ENCODE measurements around the gene SPSB1. TPM values are rescaled to one million over a fixed set of nuclear protein-coding genes. Genes with fewer than 3 reads are reported as not detected.

SPSB1 gene
- polyA plus RNA-seq, 4 donors = 24.1 to 69.1 (median 32.6) TPM

- Histone ChIP-seq H3K4me1 (ENCODE audit: control insufficient read depth in 3 of 3, insufficient read depth in 2 of 3, low read depth in 1 of 3, low read length in 2 of 3) (peaks cover 0 to 8% (median 0%) of the 10 kb centered on the region in 3 donors), H3K27me3 (ENCODE audit: control insufficient read depth in 3 of 3, insufficient read depth in 3 of 3, low read length in 3 of 3) (no peaks in the 10 kb centered on the region), H3K36me3 (ENCODE audit: control insufficient read depth in 3 of 3, insufficient read depth in 2 of 3, low read depth in 1 of 3, low read length in 3 of 3) (peaks cover 0 to 75% (median 10%) of the 10 kb centered on the region in 3 donors), H3K4me3 (ENCODE audit: low read depth in 1 of 3, low read length in 3 of 3) (no peak overlapping the region), H3K9me3 (ENCODE audit: control insufficient read depth in 2 of 2, insufficient read depth in 1 of 2, low read depth in 1 of 2, low read length in 1 of 2) (no peaks in the 10 kb centered on the region), H3K27ac (ENCODE audit: low read depth in 1 of 3, low read length in 2 of 3) (no peak overlapping the region)
- FAIRE-seq = no peak
- WGBS, 3 donors = 88 to 93% (median 93%) methylated on average over 24 to 26 of the region's 26 CpGs
- DNase-seq = no peak
Measured at GRCh38 chr1:9263276-9263855, 29.3 kb upstream of the SPSB1 start.

GRCh38 chr1:9263984-9264872 is 28.5 kb upstream of the SPSB1 start:
- H3K27me3 ChIP-seq (ENCODE audit: control insufficient read depth in 3 of 3, insufficient read depth in 3 of 3, low read length in 3 of 3) = no peaks in the 10 kb centered on the region
- no peaks in the 10 kb centered on the region for H3K9me3 ChIP-seq (ENCODE audit: control insufficient read depth in 2 of 2, insufficient read depth in 1 of 2, low read depth in 1 of 2, low read length in 1 of 2)
- no peak overlapping the region for H3K4me3 ChIP-seq (ENCODE audit: low read depth in 1 of 3, low read length in 3 of 3)
- H3K36me3 ChIP-seq (ENCODE audit: control insufficient read depth in 3 of 3, insufficient read depth in 2 of 3, low read depth in 1 of 3, low read length in 3 of 3) = peaks cover 0 to 84% (median 10%) of the 10 kb centered on the region in 3 donors
- peaks cover 0 to 8% (median 0%) of the 10 kb centered on the region in 3 donors for H3K4me1 ChIP-seq (ENCODE audit: control insufficient read depth in 3 of 3, insufficient read depth in 2 of 3, low read depth in 1 of 3, low read length in 2 of 3)
- no peak for FAIRE-seq
- 90 to 92% (median 91%) methylated on average over 49 to 50 of the region's 50 CpGs for WGBS, 3 donors
- no peak overlapping the region for H3K27ac ChIP-seq (ENCODE audit: low read depth in 1 of 3, low read length in 2 of 3)
- no peak for DNase-seq

- DNase-seq = no peak
- Histone ChIP-seq H3K4me3 (ENCODE audit: low read depth in 1 of 3, low read length in 3 of 3) (no peak overlapping the region), H3K9me3 (ENCODE audit: control insufficient read depth in 2 of 2, insufficient read depth in 1 of 2, low read depth in 1 of 2, low read length in 1 of 2) (no peaks in the 10 kb centered on the region), H3K27me3 (ENCODE audit: control insufficient read depth in 3 of 3, insufficient read depth in 3 of 3, low read length in 3 of 3) (no peaks in the 10 kb centered on the region), H3K4me1 (ENCODE audit: control insufficient read depth in 3 of 3, insufficient read depth in 2 of 3, low read depth in 1 of 3, low read length in 2 of 3) (peaks cover 0 to 8% (median 0%) of the 10 kb centered on the region in 3 donors), H3K27ac (ENCODE audit: low read depth in 1 of 3, low read length in 2 of 3) (no peak overlapping the region), H3K36me3 (ENCODE audit: control insufficient read depth in 3 of 3, insufficient read depth in 2 of 3, low read depth in 1 of 3, low read length in 3 of 3) (peaks cover 0 to 91% (median 10%) of the 10 kb centered on the region in 3 donors)
- 89 to 90% (median 89%) methylated on average over 10 of the region's 10 CpGs for WGBS, 3 donors
- no peak for FAIRE-seq
Measured at GRCh38 chr1:9265037-9265436, 27.7 kb upstream of the SPSB1 start.

GRCh38 chr1:9265968-9266367 is 26.7 kb upstream of the SPSB1 start:
- FAIRE-seq (no peak), DNase-seq (no peak)
- Histone ChIP-seq H3K27me3 (ENCODE audit: control insufficient read depth in 3 of 3, insufficient read depth in 3 of 3, low read length in 3 of 3) (no peaks in the 10 kb centered on the region), H3K4me1 (ENCODE audit: control insufficient read depth in 3 of 3, insufficient read depth in 2 of 3, low read depth in 1 of 3, low read length in 2 of 3) (peaks cover 0 to 8% (median 0%) of the 10 kb centered on the region in 3 donors), H3K4me3 (ENCODE audit: low read depth in 1 of 3, low read length in 3 of 3) (no peak overlapping the region), H3K9me3 (ENCODE audit: control insufficient read depth in 2 of 2, insufficient read depth in 1 of 2, low read depth in 1 of 2, low read length in 1 of 2) (no peaks in the 10 kb centered on the region), H3K27ac (ENCODE audit: low read depth in 1 of 3, low read length in 2 of 3) (no peak overlapping the region), H3K36me3 (ENCODE audit: control insufficient read depth in 3 of 3, insufficient read depth in 2 of 3, low read depth in 1 of 3, low read length in 3 of 3) (peaks cover 0 to 92% (median 10%) of the 10 kb centered on the region in 3 donors)
- 83 to 91% (median 86%) methylated on average over 12 of the region's 12 CpGs for WGBS, 3 donors

- 69 to 74% (median 74%) methylated on average over 7 of the region's 7 CpGs for WGBS, 3 donors
- H3K36me3 ChIP-seq (ENCODE audit: control insufficient read depth in 3 of 3, insufficient read depth in 2 of 3, low read depth in 1 of 3, low read length in 3 of 3) = peaks cover 0 to 88% (median 10%) of the 10 kb centered on the region in 3 donors
Measured at GRCh38 chr1:9267352-9267686, 25.4 kb upstream of the SPSB1 start.

GRCh38 chr1:9267827-9268581 is 24.7 kb upstream of the SPSB1 start:
- Histone ChIP-seq H3K9me3 (ENCODE audit: control insufficient read depth in 2 of 2, insufficient read depth in 1 of 2, low read depth in 1 of 2, low read length in 1 of 2) (no peaks in the 10 kb centered on the region), H3K4me1 (ENCODE audit: control insufficient read depth in 3 of 3, insufficient read depth in 2 of 3, low read depth in 1 of 3, low read length in 2 of 3) (peaks cover 0 to 8% (median 0%) of the 10 kb centered on the region in 3 donors), H3K27ac (ENCODE audit: low read depth in 1 of 3, low read length in 2 of 3) (no peak overlapping the region), H3K36me3 (ENCODE audit: control insufficient read depth in 3 of 3, insufficient read depth in 2 of 3, low read depth in 1 of 3, low read length in 3 of 3) (peaks cover 0 to 82% (median 8%) of the 10 kb centered on the region in 3 donors), H3K27me3 (ENCODE audit: control insufficient read depth in 3 of 3, insufficient read depth in 3 of 3, low read length in 3 of 3) (no peaks in the 10 kb centered on the region), H3K4me3 (ENCODE audit: low read depth in 1 of 3, low read length in 3 of 3) (no peak overlapping the region)
- no peak for DNase-seq
- 88 to 91% (median 91%) methylated on average over 7 of the region's 7 CpGs for WGBS, 3 donors
- no peak for FAIRE-seq

More at GRCh38 chr1:9267352-9267686, 25.4 kb upstream of the SPSB1 start:
- FAIRE-seq (no peak), DNase-seq (no peak)
- no peaks in the 10 kb centered on the region for H3K9me3 ChIP-seq (ENCODE audit: control insufficient read depth in 2 of 2, insufficient read depth in 1 of 2, low read depth in 1 of 2, low read length in 1 of 2)
- H3K27me3 ChIP-seq (ENCODE audit: control insufficient read depth in 3 of 3, insufficient read depth in 3 of 3, low read length in 3 of 3) = no peaks in the 10 kb centered on the region
- no peak overlapping the region for H3K27ac ChIP-seq (ENCODE audit: low read depth in 1 of 3, low read length in 2 of 3)
- H3K4me3 ChIP-seq (ENCODE audit: low read depth in 1 of 3, low read length in 3 of 3) = no peak overlapping the region
- peaks cover 0 to 8% (median 0%) of the 10 kb centered on the region in 3 donors for H3K4me1 ChIP-seq (ENCODE audit: control insufficient read depth in 3 of 3, insufficient read depth in 2 of 3, low read depth in 1 of 3, low read length in 2 of 3)

GRCh38 chr1:9269078-9269501 is 23.6 kb upstream of the SPSB1 start:
- no peaks in the 10 kb centered on the region for H3K9me3 ChIP-seq (ENCODE audit: control insufficient read depth in 2 of 2, insufficient read depth in 1 of 2, low read depth in 1 of 2, low read length in 1 of 2)
- peaks cover 0 to 71% (median 0%) of the 10 kb centered on the region in 3 donors for H3K36me3 ChIP-seq (ENCODE audit: control insufficient read depth in 3 of 3, insufficient read depth in 2 of 3, low read depth in 1 of 3, low read length in 3 of 3)
- WGBS, 3 donors = 83 to 92% (median 92%) methylated on average over 17 of the region's 17 CpGs
- H3K4me3 ChIP-seq (ENCODE audit: low read depth in 1 of 3, low read length in 3 of 3) = no peak overlapping the region
- FAIRE-seq = no peak
- H3K27ac ChIP-seq (ENCODE audit: low read depth in 1 of 3, low read length in 2 of 3) = no peak overlapping the region
- peaks cover 0 to 8% (median 0%) of the 10 kb centered on the region in 3 donors for H3K4me1 ChIP-seq (ENCODE audit: control insufficient read depth in 3 of 3, insufficient read depth in 2 of 3, low read depth in 1 of 3, low read length in 2 of 3)
- H3K27me3 ChIP-seq (ENCODE audit: control insufficient read depth in 3 of 3, insufficient read depth in 3 of 3, low read length in 3 of 3) = no peaks in the 10 kb centered on the region
- no peak for DNase-seq

- Histone ChIP-seq H3K27me3 (ENCODE audit: control insufficient read depth in 3 of 3, insufficient read depth in 3 of 3, low read length in 3 of 3) (no peaks in the 10 kb centered on the region), H3K4me1 (ENCODE audit: control insufficient read depth in 3 of 3, insufficient read depth in 2 of 3, low read depth in 1 of 3, low read length in 2 of 3) (peaks cover 0 to 8% (median 0%) of the 10 kb centered on the region in 3 donors), H3K9me3 (ENCODE audit: control insufficient read depth in 2 of 2, insufficient read depth in 1 of 2, low read depth in 1 of 2, low read length in 1 of 2) (no peaks in the 10 kb centered on the region), H3K36me3 (ENCODE audit: control insufficient read depth in 3 of 3, insufficient read depth in 2 of 3, low read depth in 1 of 3, low read length in 3 of 3) (peaks cover 0 to 65% (median 0%) of the 10 kb centered on the region in 3 donors), H3K4me3 (ENCODE audit: low read depth in 1 of 3, low read length in 3 of 3) (no peak overlapping the region), H3K27ac (ENCODE audit: low read depth in 1 of 3, low read length in 2 of 3) (no peak overlapping the region)
- DNase-seq = no peak
- no peak for FAIRE-seq
- 88 to 93% (median 89%) methylated on average over 12 of the region's 12 CpGs for WGBS, 3 donors
Measured at GRCh38 chr1:9269721-9270120, 23.0 kb upstream of the SPSB1 start.
